Thyroid gland (tissue), 4 donors: ENCODE data around the gene NECTIN2. TPM values are rescaled to one million over a fixed set of nuclear protein-coding genes. Genes with fewer than 3 reads are reported as not detected.

Experiments used
- DNase-seq, 2 donors: peaks; one replicate each; pipeline ENCODE4 v3.0.0-alpha.2; 2019
- H3K27ac ChIP-seq, 3 donors: fragments of 200-600 bp; sonication (generic); 1 replicate in 2 of 3; 2 replicates in 1 of 3; pipeline ENCODE4 v1.5.1; 2016 to 2019; ENCODE audit warnings: mild to moderate bottlenecking in 1 of 3, moderate library complexity in 1 of 3
- H3K27me3 ChIP-seq: fragments of 200-600 bp; sonication (generic); one replicate; pipeline ENCODE4 v1.5.1; 2019
- H3K36me3 ChIP-seq, 2 donors: fragments of 200-600 bp; sonication (generic); one replicate each; pipeline ENCODE4 v1.5.1; 2016 to 2019
- H3K4me1 ChIP-seq, 2 donors: fragments of 200-600 bp; sonication (generic); one replicate each; pipeline ENCODE4 v1.5.1; 2017 to 2019
- H3K4me3 ChIP-seq, 3 donors: fragments of 200-600 bp; sonication (generic); replicated peaks in 1 of 3; 1 replicate in 2 of 3; 2 replicates in 1 of 3; pipeline ENCODE4 v1.5.1; 2016; ENCODE audit warnings: mild to moderate bottlenecking in 1 of 3
- H3K9me3 ChIP-seq: fragments of 200-600 bp; sonication (generic); one replicate; pipeline ENCODE4 v1.5.1; 2017
- CTCF ChIP-seq, 6 experiments: fragments of 200-600 bp in 3 of 6; fragments of 450-650 bp in 3 of 6; sonication (generic) in 3 of 6; IDR thresholded peaks; one replicate each; pipeline ENCODE4 v1.5.1; 2016 to 2019; ENCODE audit warnings: antibody characterized with exemption in 6 of 6, mild to moderate bottlenecking in 2 of 6, inconsistent platforms in 1 of 6, moderate library complexity in 1 of 6
- POLR2A ChIP-seq, 2 donors: fragments of 450-650 bp; IDR thresholded peaks; one replicate each; pipeline ENCODE4 v1.6.1; 2017; ENCODE audit warnings: antibody characterized with exemption in 2 of 2, mild to moderate bottlenecking in 2 of 2, moderate library complexity in 1 of 2
- WGBS, 2 donors: methylation state at CpG; one replicate each; pipeline ENCODE4 v1.1.5; 2017; 5-methylcytosine and 5-hydroxymethylcytosine counted together
- intact Hi-C: fragments of 100-400 bp; cut with DNase I; formaldehyde crosslinking; loops from one replicate; pipeline ENCODE4 v1.15.1; 2023
- total RNA-seq, 4 donors: library from RNA; depleted of rRNA; stranded (reverse); fragments of >200 nt; gene quantifications; one replicate each; pipeline ENCODE4 v1.2.3, GENCODE V29; 2016

NECTIN2 gene
- total RNA-seq, 4 donors from 2014 or later: 88.6 to 164 (median 117) TPM

GRCh38 chr19:44863990-44864389 lies 17.9 kb downstream of the NECTIN2 start:
- Histone ChIP-seq H3K27ac (no peak overlapping the region), H3K27me3 (no peaks in the 10 kb centered on the region), H3K4me3 (no peak overlapping the region), H3K9me3 (no peaks in the 10 kb centered on the region), H3K36me3 (peaks cover 7 to 9% of the 10 kb centered on the region in 2 donors), H3K4me1 (no peaks in the 10 kb centered on the region)
- 93 to 94% methylated on average over 2 of the region's 2 CpGs for WGBS, 2 donors
- DNase-seq: no peak
- intact Hi-C loops: no loop called here
- no peak for TF ChIP-seq POLR2A (IDR thresholded peaks at IDR 0.05)
- no peak for TF ChIP-seq CTCF (IDR thresholded peaks at IDR 0.05)

- WGBS, 2 donors: 92% methylated on average over 15 to 19 of the region's 27 CpGs
- DNase-seq: no peak
- intact Hi-C loops: no loop called here
- Histone ChIP-seq H3K27ac (no peak overlapping the region), H3K9me3 (no peaks in the 10 kb centered on the region), H3K4me1 (no peaks in the 10 kb centered on the region), H3K4me3 (no peak overlapping the region), H3K27me3 (no peaks in the 10 kb centered on the region), H3K36me3 (peaks cover 7 to 9% of the 10 kb centered on the region in 2 donors)
- TF ChIP-seq POLR2A (IDR thresholded peaks at IDR 0.05): no peak
- TF ChIP-seq CTCF (IDR thresholded peaks at IDR 0.05): no peak
Observed at GRCh38 chr19:44865196-44865767, 19.2 kb downstream of the NECTIN2 start.

- intact Hi-C loops: no loop called here
- no peaks in the 10 kb centered on the region for H3K4me1 ChIP-seq
- no peak for DNase-seq
- H3K27me3 ChIP-seq: no peaks in the 10 kb centered on the region
- WGBS, 2 donors: 87 to 90% methylated on average over 4 of the region's 4 CpGs
- H3K36me3 ChIP-seq: peaks cover 7 to 10% of the 10 kb centered on the region in 2 donors
- no peak overlapping the region for H3K27ac ChIP-seq
- H3K9me3 ChIP-seq: no peaks in the 10 kb centered on the region
- H3K4me3 ChIP-seq: no peak overlapping the region
- TF ChIP-seq CTCF (IDR thresholded peaks at IDR 0.05): no peak
- TF ChIP-seq POLR2A (IDR thresholded peaks at IDR 0.05): no peak
Observed at GRCh38 chr19:44866664-44867063, 20.6 kb downstream of the NECTIN2 start.

GRCh38 chr19:44867578-44867977 lies 21.5 kb downstream of the NECTIN2 start:
- no peak overlapping the region for H3K4me3 ChIP-seq
- intact Hi-C loops: no loop called here
- WGBS, 2 donors: 86 to 93% methylated on average over 12 of the region's 12 CpGs
- H3K9me3 ChIP-seq: no peaks in the 10 kb centered on the region
- H3K4me1 ChIP-seq: no peaks in the 10 kb centered on the region
- DNase-seq: no peak
- no peak for TF ChIP-seq CTCF (IDR thresholded peaks at IDR 0.05)
- no peak for TF ChIP-seq POLR2A (IDR thresholded peaks at IDR 0.05)
- H3K36me3 ChIP-seq: peaks cover 11 to 19% of the 10 kb centered on the region in 2 donors
- H3K27me3 ChIP-seq: no peaks in the 10 kb centered on the region
- H3K27ac ChIP-seq: no peak overlapping the region

GRCh38 chr19:44869733-44870470 lies 23.8 kb downstream of the NECTIN2 start:
- H3K4me1 ChIP-seq: no peaks in the 10 kb centered on the region
- H3K4me3 ChIP-seq: no peak overlapping the region
- no peak for DNase-seq
- H3K27me3 ChIP-seq: no peaks in the 10 kb centered on the region
- peak overlapping the region in 1 of 3 donors; percentile 41 for H3K27ac ChIP-seq
- WGBS, 2 donors: 78 to 81% methylated on average over 13 of the region's 13 CpGs
- H3K9me3 ChIP-seq: no peaks in the 10 kb centered on the region
- TF ChIP-seq CTCF (IDR thresholded peaks at IDR 0.05) (no peak), POLR2A (IDR thresholded peaks at IDR 0.05) (no peak)
- peaks cover 25 to 39% of the 10 kb centered on the region in 2 donors for H3K36me3 ChIP-seq
- intact Hi-C loops: no loop called here
